Neural progenitor cell (in vitro differentiated cells): ENCODE results near the gene CCL18. TPM values are rescaled to one million over a fixed set of nuclear protein-coding genes. Genes with fewer than 3 reads are reported as not detected.
"Not testable (repeated sequence)": the region's sequence is repeated elsewhere in the genome, so short reads cannot be mapped to it uniquely, and the experiment has no call there.

Experiments
- DNase-seq: peaks from one replicate; pipeline ENCODE4 v3.0.0-alpha.2; 2016; ENCODE audit warnings: low spot score
- H2AFZ ChIP-seq: fragments of 200-600 bp; sonication (generic); replicated peaks from 2 replicates; pipeline ENCODE4 v1.6.1; 2016; ENCODE audit warnings: antibody characterized with exemption
- H3F3A ChIP-seq: fragments of 200-600 bp; sonication (generic); 2 replicates; pipeline ENCODE4 v1.6.1; 2016; ENCODE audit warnings: antibody characterized with exemption, low read depth
- H3K27ac ChIP-seq: fragments of 200-600 bp; sonication (generic); 2 replicates; pipeline ENCODE4 v1.5.1; 2016; ENCODE audit warnings: mild to moderate bottlenecking
- H3K27me3 ChIP-seq: fragments of 200-600 bp; sonication (generic); 2 replicates; pipeline ENCODE4 v1.6.1; 2016; ENCODE audit warnings: mild to moderate bottlenecking, moderate library complexity
- H3K36me3 ChIP-seq: fragments of 200-600 bp; sonication (generic); 2 replicates; pipeline ENCODE4 v1.5.1; 2016
- H3K4me1 ChIP-seq: fragments of 200-600 bp; sonication (generic); 2 replicates; pipeline ENCODE4 v1.6.1; 2016; ENCODE audit warnings: mixed run types
- H3K4me2 ChIP-seq: fragments of 200-600 bp; sonication (generic); 2 replicates; pipeline ENCODE4 v1.6.1; 2016
- H3K4me3 ChIP-seq: fragments of 200-600 bp; sonication (generic); 2 replicates; pipeline ENCODE4 v1.5.1; 2016
- H3K79me2 ChIP-seq: fragments of 200-600 bp; sonication (generic); 2 replicates; pipeline ENCODE4 v1.6.1; 2016; ENCODE audit warnings: low read depth
- H3K9ac ChIP-seq: fragments of 200-600 bp; sonication (generic); 2 replicates; pipeline ENCODE4 v1.6.1; 2016
- H3K9me3 ChIP-seq: fragments of 200-600 bp; sonication (generic); 2 replicates; pipeline ENCODE4 v1.5.1; 2016; ENCODE audit warnings: low read depth
- H4K20me1 ChIP-seq: fragments of 200-600 bp; sonication (generic); 2 replicates; pipeline ENCODE4 v1.6.1; 2016; ENCODE audit warnings: low read depth
- H3K27ac Mint-ChIP-seq: 3 replicates; pipeline ENCODE4 v1.8.0; 2021; ENCODE audit warnings: mixed read lengths
- H3K27me3 Mint-ChIP-seq: 2 replicates; pipeline ENCODE4 v1.8.0; 2022; ENCODE audit warnings: low read depth, mild to moderate bottlenecking, inconsistent platforms, moderate library complexity, mixed read lengths; ENCODE audit not compliant: insufficient read depth
- H3K36me3 Mint-ChIP-seq: 3 replicates; pipeline ENCODE4 v1.8.0; 2021; ENCODE audit warnings: mixed read lengths
- H3K4me1 Mint-ChIP-seq: 3 replicates; pipeline ENCODE4 v1.8.0; 2021; ENCODE audit warnings: mixed read lengths
- H3K4me3 Mint-ChIP-seq: 3 replicates; pipeline ENCODE4 v1.8.0; 2021; ENCODE audit warnings: mild to moderate bottlenecking, moderate library complexity, mixed read lengths
- H3K9me3 Mint-ChIP-seq: 3 replicates; pipeline ENCODE4 v1.8.0; 2020; ENCODE audit warnings: mixed read lengths
- CTCF ChIP-seq: fragments of 200-600 bp; sonication (generic); IDR thresholded peaks from 2 replicates; pipeline ENCODE4 v1.5.1; 2017; ENCODE audit warnings: antibody characterized with exemption, mild to moderate bottlenecking
- EZH2 ChIP-seq: fragments of 200-600 bp; sonication (generic); IDR thresholded peaks from 2 replicates; pipeline ENCODE4 v1.6.1; 2017; ENCODE audit warnings: antibody characterized with exemption, mild to moderate bottlenecking, moderate library complexity
- EZH2phosphoT487 ChIP-seq: fragments of 200-600 bp; sonication (generic); IDR thresholded peaks from 2 replicates; pipeline ENCODE4 v1.6.1; 2017; ENCODE audit warnings: antibody characterized with exemption
- total RNA-seq: library from RNA; depleted of rRNA; stranded (reverse); fragments of >200 nt; gene quantifications from 2 replicates; pipeline ENCODE4 v1.2.3, GENCODE V29; 2015; ENCODE audit warnings: low replicate concordance

CCL18 gene
- total RNA-seq, 1 donor from 2014 or later = not detected

GRCh38 chr17:36095992-36096391, 31.9 kb downstream of the CCL18 start:
- H3K27ac ChIP-seq = no peak overlapping the region
- peaks cover 5% of the 10 kb centered on the region for H3K27me3 Mint-ChIP-seq
- no peak overlapping the region for H3K4me2 ChIP-seq
- no peaks in the 10 kb centered on the region for H3K27me3 ChIP-seq
- no peaks in the 10 kb centered on the region for H4K20me1 ChIP-seq
- H3K79me2 ChIP-seq = no peaks in the 10 kb centered on the region
- H3K36me3 ChIP-seq = no peaks in the 10 kb centered on the region
- H3K9me3 Mint-ChIP-seq = no peaks in the 10 kb centered on the region
- no peak overlapping the region for H3K27ac Mint-ChIP-seq
- no peak overlapping the region for H2AFZ ChIP-seq
- peaks cover 3% of the 10 kb centered on the region for H3K4me1 Mint-ChIP-seq
- H3K36me3 Mint-ChIP-seq = no peaks in the 10 kb centered on the region
- no peaks in the 10 kb centered on the region for H3F3A ChIP-seq
- H3K9me3 ChIP-seq = no peaks in the 10 kb centered on the region
- DNase-seq = no peak
- no peak for TF ChIP-seq EZH2phosphoT487
- no peak for TF ChIP-seq EZH2
- TF ChIP-seq CTCF = no peak
- no peak overlapping the region for H3K9ac ChIP-seq
- no peak overlapping the region for H3K4me3 Mint-ChIP-seq
- no peak overlapping the region for H3K4me3 ChIP-seq
- no peaks in the 10 kb centered on the region for H3K4me1 ChIP-seq

- H3K27ac Mint-ChIP-seq, H3K27ac ChIP-seq, H3K9ac ChIP-seq, H3K9me3 Mint-ChIP-seq, H3K4me3 ChIP-seq, H2AFZ ChIP-seq, H4K20me1 ChIP-seq, H3K4me1 ChIP-seq, H3K4me3 Mint-ChIP-seq, H3K4me2 ChIP-seq, H3K79me2 ChIP-seq, H3K27me3 Mint-ChIP-seq, H3K36me3 ChIP-seq, DNase-seq, H3K9me3 ChIP-seq, H3K4me1 Mint-ChIP-seq, H3F3A ChIP-seq, H3K27me3 ChIP-seq, H3K36me3 Mint-ChIP-seq: not testable (repeated sequence)
Measured at GRCh38 chr17:36099004-36099403, 34.9 kb downstream of the CCL18 start.

GRCh38 chr17:36103401-36103975, 39.4 kb downstream of the CCL18 start, which contains the start of gene CCL4:
CCL4 (plus strand) TSS chr17:36103827; CDS start chr17:36103906, 79 bp downstream.
- H3K9me3 ChIP-seq, H3K4me3 Mint-ChIP-seq, H3K36me3 ChIP-seq, H3K27ac Mint-ChIP-seq, H3K4me1 Mint-ChIP-seq, H3K9ac ChIP-seq, H3K27me3 ChIP-seq, H3K36me3 Mint-ChIP-seq, H3K4me3 ChIP-seq, H3K4me1 ChIP-seq, DNase-seq, H3K4me2 ChIP-seq, H3K9me3 Mint-ChIP-seq, H3F3A ChIP-seq, H3K27me3 Mint-ChIP-seq, H3K27ac ChIP-seq, H2AFZ ChIP-seq, H3K79me2 ChIP-seq, H4K20me1 ChIP-seq: not testable (repeated sequence)

- H3K27ac Mint-ChIP-seq, H3K9ac ChIP-seq, H3K4me1 ChIP-seq, H4K20me1 ChIP-seq, H3K79me2 ChIP-seq, H3K27me3 ChIP-seq, H3K27ac ChIP-seq, H3K9me3 Mint-ChIP-seq, H3K36me3 ChIP-seq, H3K9me3 ChIP-seq, H3K4me3 ChIP-seq, H3K4me2 ChIP-seq, H3K36me3 Mint-ChIP-seq, H3F3A ChIP-seq, H2AFZ ChIP-seq, DNase-seq, H3K4me3 Mint-ChIP-seq, H3K27me3 Mint-ChIP-seq, H3K4me1 Mint-ChIP-seq: not testable (repeated sequence)
Measured at GRCh38 chr17:36104246-36104645, 40.2 kb downstream of the CCL18 start.

- H3F3A ChIP-seq = no peaks in the 10 kb centered on the region
- Mint-ChIP-seq H3K27me3 (peaks cover 9% of the 10 kb centered on the region), H3K36me3 (no peaks in the 10 kb centered on the region), H3K4me3 (no peak overlapping the region), H3K9me3 (no peaks in the 10 kb centered on the region), H3K4me1 (no peaks in the 10 kb centered on the region), H3K27ac (no peak overlapping the region)
- no peak for DNase-seq
- no peaks in the 10 kb centered on the region for H3K27me3 ChIP-seq
- H3K36me3 ChIP-seq = no peaks in the 10 kb centered on the region
- H3K9me3 ChIP-seq = no peaks in the 10 kb centered on the region
- no peak overlapping the region for H3K4me3 ChIP-seq
- no peak overlapping the region for H2AFZ ChIP-seq
- H3K4me1 ChIP-seq = no peaks in the 10 kb centered on the region
- H3K79me2 ChIP-seq = no peaks in the 10 kb centered on the region
- H3K9ac ChIP-seq = no peak overlapping the region
- no peaks in the 10 kb centered on the region for H4K20me1 ChIP-seq
- no peak overlapping the region for H3K4me2 ChIP-seq
- no peak overlapping the region for H3K27ac ChIP-seq
- no peak for TF ChIP-seq CTCF
- TF ChIP-seq EZH2phosphoT487 = no peak
- TF ChIP-seq EZH2 = no peak
Measured at GRCh38 chr17:36104701-36105181, 40.7 kb downstream of the CCL18 start.
